ENCODE measurements around the gene MYRIP.
"Not testable (repeated sequence)": the region's sequence is repeated elsewhere in the genome, so short reads cannot be mapped to it uniquely, and the experiment has no call there.

MYRIP gene

DNA sequence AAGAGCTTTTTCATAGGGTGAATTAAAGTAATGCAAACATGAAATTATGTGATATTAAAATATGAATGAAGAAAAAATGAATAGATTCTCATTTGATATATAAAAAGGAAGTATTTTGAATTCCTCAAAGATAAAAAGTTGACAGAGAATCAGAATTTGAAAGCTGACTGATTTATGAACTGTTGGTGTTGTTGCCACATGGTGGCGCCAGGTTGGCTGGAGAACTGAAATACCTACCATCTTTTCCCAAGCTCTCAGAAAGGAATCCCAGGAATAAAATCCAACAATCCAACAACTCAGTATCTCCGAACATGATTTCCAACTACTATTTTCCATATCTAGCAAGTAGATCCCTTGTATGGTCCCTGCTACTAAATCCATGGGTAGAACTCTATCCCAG, 3.1 kb downstream of the MYRIP start:
- H3K9me3 ChIP-seq (ENCODE audit: control insufficient read depth, insufficient read depth, low read length) = peaks cover 12% of the 10 kb centered on the region; the same call in 1 of the 2 replicates
- TF ChIP-seq EZH2phosphoT487 (IDR thresholded peaks at IDR 0.05; ENCODE audit: borderline replicate concordance, low read length) = no peak
- TF ChIP-seq, protein P1, sequence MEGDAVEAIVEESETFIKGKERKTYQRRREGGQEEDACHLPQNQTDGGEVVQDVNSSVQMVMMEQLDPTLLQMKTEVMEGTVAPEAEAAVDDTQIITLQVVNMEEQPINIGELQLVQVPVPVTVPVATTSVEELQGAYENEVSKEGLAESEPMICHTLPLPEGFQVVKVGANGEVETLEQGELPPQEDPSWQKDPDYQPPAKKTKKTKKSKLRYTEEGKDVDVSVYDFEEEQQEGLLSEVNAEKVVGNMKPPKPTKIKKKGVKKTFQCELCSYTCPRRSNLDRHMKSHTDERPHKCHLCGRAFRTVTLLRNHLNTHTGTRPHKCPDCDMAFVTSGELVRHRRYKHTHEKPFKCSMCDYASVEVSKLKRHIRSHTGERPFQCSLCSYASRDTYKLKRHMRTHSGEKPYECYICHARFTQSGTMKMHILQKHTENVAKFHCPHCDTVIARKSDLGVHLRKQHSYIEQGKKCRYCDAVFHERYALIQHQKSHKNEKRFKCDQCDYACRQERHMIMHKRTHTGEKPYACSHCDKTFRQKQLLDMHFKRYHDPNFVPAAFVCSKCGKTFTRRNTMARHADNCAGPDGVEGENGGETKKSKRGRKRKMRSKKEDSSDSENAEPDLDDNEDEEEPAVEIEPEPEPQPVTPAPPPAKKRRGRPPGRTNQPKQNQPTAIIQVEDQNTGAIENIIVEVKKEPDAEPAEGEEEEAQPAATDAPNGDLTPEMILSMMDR (IDR thresholded peaks at IDR 0.05; ENCODE audit: low read depth, low read length, poor library complexity, severe bottlenecking) = peak; percentile 52
- no peak overlapping the region for H3K4me3 ChIP-seq (ENCODE audit: low read length)
- H3F3A ChIP-seq (ENCODE audit: control insufficient read depth, insufficient read depth) = no peaks in the 10 kb centered on the region
- H3K4me1 ChIP-seq (ENCODE audit: control insufficient read depth, low read length) = no peaks in the 10 kb centered on the region
- no peaks in the 10 kb centered on the region for H3K27me3 ChIP-seq (ENCODE audit: control insufficient read depth, low read length)
- H3K4me2 ChIP-seq (ENCODE audit: low read length) = no peak overlapping the region
- H3K79me2 ChIP-seq (ENCODE audit: control insufficient read depth, low read length) = no peaks in the 10 kb centered on the region
- H3K9me2 ChIP-seq (replicated peaks; ENCODE audit: control insufficient read depth, low read length) = no peaks in the 10 kb centered on the region
- no peaks in the 10 kb centered on the region for H4K20me1 ChIP-seq (ENCODE audit: control insufficient read depth, insufficient read depth, low read depth, low read length)
- no peaks in the 10 kb centered on the region for H3K36me3 ChIP-seq (ENCODE audit: control insufficient read depth, low read length)
- no peak overlapping the region for H3K27ac ChIP-seq (ENCODE audit: low read depth, low read length)

DNA sequence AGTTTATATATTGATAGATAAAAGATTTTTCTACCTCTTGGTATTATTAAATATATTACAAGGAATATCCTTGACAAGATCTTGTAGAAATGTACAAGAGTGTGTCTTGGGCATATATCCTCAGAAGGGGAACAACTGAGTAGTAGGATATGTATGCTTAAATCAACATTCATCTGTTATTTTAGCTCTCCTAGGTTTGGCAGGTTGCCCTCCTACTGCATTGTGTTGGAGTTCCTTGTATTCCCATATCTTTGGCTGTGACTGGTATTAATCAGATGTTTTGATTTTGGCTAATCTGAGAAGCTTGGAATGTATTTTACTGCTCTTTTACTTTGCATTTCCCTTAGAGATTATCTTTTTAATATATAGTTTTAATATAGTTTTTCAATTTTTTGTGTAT, 4.6 kb downstream of the MYRIP start:
- H3F3A ChIP-seq (ENCODE audit: control insufficient read depth, insufficient read depth) = no peaks in the 10 kb centered on the region
- TF ChIP-seq, protein P1 (IDR thresholded peaks at IDR 0.05; ENCODE audit: low read depth, low read length, poor library complexity, severe bottlenecking) = no peak
- no peak for TF ChIP-seq EZH2phosphoT487 (IDR thresholded peaks at IDR 0.05; ENCODE audit: borderline replicate concordance, low read length)
- H3K9me3 ChIP-seq (ENCODE audit: control insufficient read depth, insufficient read depth, low read length) = peaks cover 12% of the 10 kb centered on the region; the same call in 1 of the 2 replicates
- H3K36me3 ChIP-seq (ENCODE audit: control insufficient read depth, low read length) = no peaks in the 10 kb centered on the region
- H3K4me1 ChIP-seq (ENCODE audit: control insufficient read depth, low read length) = no peaks in the 10 kb centered on the region
- no peak overlapping the region for H3K27ac ChIP-seq (ENCODE audit: low read depth, low read length)
- no peaks in the 10 kb centered on the region for H3K79me2 ChIP-seq (ENCODE audit: control insufficient read depth, low read length)
- no peaks in the 10 kb centered on the region for H3K27me3 ChIP-seq (ENCODE audit: control insufficient read depth, low read length)
- no peaks in the 10 kb centered on the region for H4K20me1 ChIP-seq (ENCODE audit: control insufficient read depth, insufficient read depth, low read depth, low read length)
- no peaks in the 10 kb centered on the region for H3K9me2 ChIP-seq (replicated peaks; ENCODE audit: control insufficient read depth, low read length)
- H3K4me2 ChIP-seq (ENCODE audit: low read length) = no peak overlapping the region
- H3K4me3 ChIP-seq (ENCODE audit: low read length) = no peak overlapping the region

DNA sequence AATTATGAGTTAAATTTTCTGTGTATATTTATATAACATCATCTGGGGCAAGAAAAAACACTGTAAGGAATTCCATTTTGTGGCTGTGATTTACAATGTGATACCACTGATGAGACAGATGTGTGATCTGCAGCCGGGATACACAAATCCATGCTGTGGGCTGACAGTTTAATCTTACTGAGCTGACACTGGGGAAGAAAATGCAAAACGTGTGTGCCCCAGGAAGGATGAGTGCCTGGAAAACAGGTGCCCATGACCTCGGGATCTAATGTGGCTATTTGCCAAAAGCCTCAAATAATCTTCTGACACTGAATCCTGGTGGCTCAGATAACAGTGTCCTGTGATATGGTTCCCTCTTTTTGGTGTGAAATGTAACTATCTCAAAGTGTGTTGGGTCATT, 10.5 kb downstream of the MYRIP start:
- Histone ChIP-seq H4K20me1 (ENCODE audit: control insufficient read depth, insufficient read depth, low read depth, low read length) (no peaks in the 10 kb centered on the region), H3K27me3 (ENCODE audit: control insufficient read depth, low read length) (no peaks in the 10 kb centered on the region), H3K4me1 (ENCODE audit: control insufficient read depth, low read length) (no peaks in the 10 kb centered on the region), H3K9me2 (replicated peaks; ENCODE audit: control insufficient read depth, low read length) (no peaks in the 10 kb centered on the region), H3K9me3 (ENCODE audit: control insufficient read depth, insufficient read depth, low read length) (no peaks in the 10 kb centered on the region), H3K27ac (ENCODE audit: low read depth, low read length) (no peak overlapping the region), H3F3A (ENCODE audit: control insufficient read depth, insufficient read depth) (no peaks in the 10 kb centered on the region), H3K4me3 (ENCODE audit: low read length) (no peak overlapping the region), H3K79me2 (ENCODE audit: control insufficient read depth, low read length) (no peaks in the 10 kb centered on the region), H3K4me2 (ENCODE audit: low read length) (no peak overlapping the region), H3K36me3 (ENCODE audit: control insufficient read depth, low read length) (no peaks in the 10 kb centered on the region)
- TF ChIP-seq, protein P1 (IDR thresholded peaks at IDR 0.05; ENCODE audit: low read depth, low read length, poor library complexity, severe bottlenecking) = no peak
- TF ChIP-seq EZH2phosphoT487 (IDR thresholded peaks at IDR 0.05; ENCODE audit: borderline replicate concordance, low read length) = no peak

DNA sequence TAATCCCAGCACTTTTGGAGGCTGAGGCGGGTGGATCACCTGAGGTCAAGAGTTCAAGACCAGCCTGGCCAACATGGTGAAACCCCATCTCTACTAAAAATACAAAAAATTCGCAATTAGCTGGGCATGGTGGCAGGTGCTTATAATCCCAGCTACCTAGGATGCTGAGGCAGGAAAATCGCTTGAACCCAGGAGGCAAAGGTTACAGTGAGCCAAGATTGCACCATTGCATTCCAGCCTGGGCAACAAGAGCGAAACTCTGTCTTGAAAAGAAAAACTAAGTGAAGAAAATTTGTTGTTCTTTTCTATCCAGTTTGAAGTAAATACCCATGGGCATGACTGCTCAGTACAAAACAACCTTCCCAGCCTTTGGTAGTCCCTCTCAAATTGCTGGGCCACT, 24.4 kb downstream of the MYRIP start:
- not testable (repeated sequence) for H3K4me2 ChIP-seq (ENCODE audit: low read length); H3K79me2 ChIP-seq (ENCODE audit: control insufficient read depth, low read length); H3K4me1 ChIP-seq (ENCODE audit: control insufficient read depth, low read length)

More for the DNA sequence above, 24.4 kb downstream of the MYRIP start:
- not testable (repeated sequence) for H3K9me2 ChIP-seq (replicated peaks; ENCODE audit: control insufficient read depth, low read length); H4K20me1 ChIP-seq (ENCODE audit: control insufficient read depth, insufficient read depth, low read depth, low read length); H3K9me3 ChIP-seq (ENCODE audit: control insufficient read depth, insufficient read depth, low read length); H3F3A ChIP-seq (ENCODE audit: control insufficient read depth, insufficient read depth); H3K27me3 ChIP-seq (ENCODE audit: control insufficient read depth, low read length); H3K36me3 ChIP-seq (ENCODE audit: control insufficient read depth, low read length); H3K4me3 ChIP-seq (ENCODE audit: low read length); H3K27ac ChIP-seq (ENCODE audit: low read depth, low read length)

Measured in DOHH2 (cell line).